GM15510 (cell line): ENCODE measurements around the gene LGALS12.

ENCODE experiments used
- POLR2A ChIP-seq: IDR thresholded peaks from 3 replicates; pipeline ENCODE4 v1.6.1; 2011; ENCODE audit warnings: borderline replicate concordance; ENCODE audit not compliant: insufficient read length; ENCODE audit errors: extremely low read depth

LGALS12 gene

GRCh38 chr11:63548178-63548577 lies 42.3 kb downstream of the LGALS12 start:
- no peak for TF ChIP-seq POLR2A

- TF ChIP-seq POLR2A: no peak
These were observed 43.5 kb downstream of the LGALS12 start for GRCh38 chr11:63549411-63549810.

- no peak for TF ChIP-seq POLR2A
These were observed 45.4 kb downstream of the LGALS12 start for GRCh38 chr11:63551091-63551888.

GRCh38 chr11:63551889-63552266 lies 46.0 kb downstream of the LGALS12 start:
- no peak for TF ChIP-seq POLR2A

GRCh38 chr11:63552921-63553320 lies 47.0 kb downstream of the LGALS12 start:
- no peak for TF ChIP-seq POLR2A

GRCh38 chr11:63553759-63554158 lies 47.9 kb downstream of the LGALS12 start:
- no peak for TF ChIP-seq POLR2A

GRCh38 chr11:63554877-63555223 lies 49.0 kb downstream of the LGALS12 start:
- no peak for TF ChIP-seq POLR2A

GRCh38 chr11:63556404-63557013 lies 50.6 kb downstream of the LGALS12 start:
- TF ChIP-seq POLR2A: no peak

- no peak for TF ChIP-seq POLR2A
These were observed 51.7 kb downstream of the LGALS12 start for GRCh38 chr11:63557570-63557969.

- TF ChIP-seq POLR2A: no peak
These were observed 52.7 kb downstream of the LGALS12 start for GRCh38 chr11:63558459-63559157.

- TF ChIP-seq POLR2A: no peak
These were observed 54.8 kb downstream of the LGALS12 start for GRCh38 chr11:63560506-63561180.

- TF ChIP-seq POLR2A: no peak
These were observed 57.5 kb downstream of the LGALS12 start, which contains the start of gene PLAAT2 for GRCh38 chr11:63563201-63564055. PLAAT2 (minus strand) TSS chr11:63563379; CDS start chr11:63563324, 55 bp downstream.

- TF ChIP-seq POLR2A: no peak
These were observed 58.3 kb downstream of the LGALS12 start for GRCh38 chr11:63564056-63564774.
